Keratinocyte (primary cell): Measurements from ENCODE around the gene TSPAN18. TPM values are rescaled to one million over a fixed set of nuclear protein-coding genes. Genes with fewer than 3 reads are reported as not detected.

ENCODE experiments used
- DNase-seq: peaks from one replicate; pipeline ENCODE4 v3.0.0-alpha.2; 2011; ENCODE audit warnings: low read depth, missing footprints, low spot score
- FAIRE-seq: peaks from 2 replicates; lab custom pipeline; 2011; peaks lifted over from hg19 to GRCh38; lab: Jason Lieb, UNC
- H2AFZ ChIP-seq: 2 replicates; pipeline ENCODE4 v1.6.0; 2012; ENCODE audit warnings: low read length, control low read depth, inconsistent platforms; ENCODE audit not compliant: control insufficient read depth
- H3K27ac ChIP-seq: 2 replicates; pipeline ENCODE4 v1.5.1; 2011; ENCODE audit warnings: low read length; ENCODE audit not compliant: control insufficient read depth, insufficient read depth
- H3K27me3 ChIP-seq: 3 replicates; pipeline ENCODE4 v1.6.0; 2011; ENCODE audit warnings: low read length; ENCODE audit not compliant: control insufficient read depth, insufficient read depth; ENCODE audit errors: extremely low read depth
- H3K36me3 ChIP-seq, 2 experiments: 2 replicates in 1 of 2; 3 replicates in 1 of 2; pipeline ENCODE4 v1.5.1; 2011; ENCODE audit warnings: low read length in 2 of 2, mild to moderate bottlenecking in 1 of 2; ENCODE audit not compliant: control insufficient read depth in 2 of 2, insufficient read depth in 2 of 2; ENCODE audit errors: extremely low read depth in 1 of 2
- H3K4me1 ChIP-seq: 3 replicates; pipeline ENCODE4 v1.5.1; 2011; ENCODE audit warnings: low read length; ENCODE audit not compliant: control insufficient read depth, insufficient read depth; ENCODE audit errors: extremely low read depth
- H3K4me2 ChIP-seq: 3 replicates; pipeline ENCODE4 v1.6.0; 2011; ENCODE audit warnings: low read depth, low read length; ENCODE audit not compliant: control insufficient read depth, insufficient read depth; ENCODE audit errors: extremely low read depth
- H3K4me3 ChIP-seq, 3 experiments: fragments of 200-600 bp in 1 of 3; sonication (generic) in 1 of 3; 2 replicates in 2 of 3; 3 replicates in 1 of 3; pipeline ENCODE4 v1.5.1; 2011 to 2016; ENCODE audit warnings: low read length in 3 of 3, mild to moderate bottlenecking in 3 of 3, control low read depth in 2 of 3, inconsistent platforms in 1 of 3, low read depth in 1 of 3, mixed read lengths in 1 of 3, mixed run types in 1 of 3, moderate library complexity in 1 of 3; ENCODE audit not compliant: control insufficient read depth in 2 of 3, insufficient read depth in 2 of 3; ENCODE audit errors: extremely low read depth in 1 of 3
- H3K79me2 ChIP-seq: 2 replicates; pipeline ENCODE4 v1.6.0; 2012; ENCODE audit warnings: low read length; ENCODE audit not compliant: control insufficient read depth, insufficient read depth
- H3K9ac ChIP-seq: 3 replicates; pipeline ENCODE4 v1.6.0; 2011; ENCODE audit warnings: low read length; ENCODE audit not compliant: control insufficient read depth, insufficient read depth; ENCODE audit errors: extremely low read depth
- H3K9me1 ChIP-seq: 3 replicates; pipeline ENCODE4 v1.6.0; 2011; ENCODE audit warnings: low read length; ENCODE audit not compliant: control insufficient read depth, insufficient read depth; ENCODE audit errors: extremely low read depth
- H3K9me3 ChIP-seq: 2 replicates; pipeline ENCODE4 v1.5.1; 2012; ENCODE audit warnings: low read depth, low read length; ENCODE audit not compliant: control insufficient read depth
- H4K20me1 ChIP-seq: 3 replicates; pipeline ENCODE4 v1.6.0; 2011; ENCODE audit warnings: low read length; ENCODE audit not compliant: control insufficient read depth, insufficient read depth; ENCODE audit errors: extremely low read depth
- CTCF ChIP-seq, 3 experiments: IDR thresholded peaks in 1 of 3; conservative IDR thresholded peaks in 1 of 3; optimal IDR thresholded peaks in 1 of 3; 2 replicates in 2 of 3; 3 replicates in 1 of 3; pipeline versions ENCODE3 to v1.5.1; 2011; ENCODE audit warnings: low read length in 3 of 3, mild to moderate bottlenecking in 3 of 3, moderate library complexity in 2 of 3, control low read depth in 1 of 3, inconsistent platforms in 1 of 3; ENCODE audit not compliant: insufficient read depth in 2 of 3; ENCODE audit errors: extremely low read depth in 1 of 3
- EZH2 ChIP-seq: IDR thresholded peaks from one replicate; pipeline ENCODE4 v1.6.1; 2012; ENCODE audit warnings: inconsistent platforms, mild to moderate bottlenecking, low read length, moderate library complexity
- dilution Hi-C: fragments of 300-500 bp; cut with MboI; formaldehyde crosslinking; loops from one replicate; pipeline ENCODE4 v1.7.0; 2020; ENCODE audit warnings: low sequenced_read_pairs; ENCODE audit not compliant: extremely low pct_ligation_motif_present
- polyA plus RNA-seq, 5 experiments: library from polyadenylated mRNA; depleted of rRNA in 3 of 5; stranded (reverse) in 3 of 5; stranded (forward) in 1 of 5; unstranded in 1 of 5; fragments of >200 nt; gene quantifications; 1 replicate in 1 of 5; 2 replicates in 3 of 5; 3 replicates in 1 of 5; pipeline versions ENCODE4 v1.2.1 to v1.2.3, GENCODE V29; 2011 to 2012; ENCODE audit warnings: missing spikeins in 2 of 5, low read depth in 1 of 5, low replicate concordance in 1 of 5

Gene TSPAN18
- polyA plus RNA-seq, 1 donor (not counting 4 experiments of a cell fraction or from before 2014, with no cell fraction given) = not detected

GRCh38 chr11:44708009-44708408 is 18.8 kb upstream of the TSPAN18 start:
- H3K4me2 ChIP-seq = no peak overlapping the region
- H2AFZ ChIP-seq = no peak overlapping the region
- no peaks in the 10 kb centered on the region for H4K20me1 ChIP-seq
- H3K79me2 ChIP-seq = no peaks in the 10 kb centered on the region
- H3K4me1 ChIP-seq = no peaks in the 10 kb centered on the region
- no peak for FAIRE-seq
- peaks cover 4% of the 10 kb centered on the region for H3K27me3 ChIP-seq
- H3K9me3 ChIP-seq = peaks cover 5% of the 10 kb centered on the region
- H3K9me1 ChIP-seq = no peaks in the 10 kb centered on the region
- H3K27ac ChIP-seq = no peak overlapping the region
- dilution Hi-C loops = no loop called here
- no peaks in the 10 kb centered on the region for H3K36me3 ChIP-seq
- no peak overlapping the region for H3K9ac ChIP-seq
- TF ChIP-seq CTCF (optimal IDR thresholded peaks at IDR 0.05 in 1 of 3, IDR thresholded peaks at IDR 0.05 in 1 of 3, conservative IDR thresholded peaks at IDR 0.05 in 1 of 3; ENCODE audit: extremely low read depth in 1 of 3, insufficient read depth in 2 of 3, low read length in 3 of 3) = no peak
- TF ChIP-seq EZH2 = no peak
- no peak overlapping the region for H3K4me3 ChIP-seq
- no peak for DNase-seq

- dilution Hi-C loops = no loop called here
- Histone ChIP-seq H3K4me2 (no peak overlapping the region), H3K9me3 (peaks cover 2% of the 10 kb centered on the region), H3K4me3 (no peak overlapping the region), H3K36me3 (no peaks in the 10 kb centered on the region), H2AFZ (no peak overlapping the region), H3K9me1 (no peaks in the 10 kb centered on the region), H3K4me1 (no peaks in the 10 kb centered on the region), H3K27me3 (peaks cover 4% of the 10 kb centered on the region), H3K79me2 (no peaks in the 10 kb centered on the region), H3K9ac (no peak overlapping the region), H3K27ac (no peak overlapping the region), H4K20me1 (no peaks in the 10 kb centered on the region)
- FAIRE-seq = no peak
- no peak for TF ChIP-seq EZH2
- TF ChIP-seq CTCF (optimal IDR thresholded peaks at IDR 0.05 in 1 of 3, IDR thresholded peaks at IDR 0.05 in 1 of 3, conservative IDR thresholded peaks at IDR 0.05 in 1 of 3; ENCODE audit: extremely low read depth in 1 of 3, insufficient read depth in 2 of 3, low read length in 3 of 3) = no peak
- DNase-seq = no peak
These were observed 18.1 kb upstream of the TSPAN18 start for GRCh38 chr11:44708523-44709280.
